Cardiac muscle cell (in vitro differentiated cells and primary cell): ENCODE results near the gene PNPO. TPM values are rescaled to one million over a fixed set of nuclear protein-coding genes. Genes with fewer than 3 reads are reported as not detected.
"Not testable (repeated sequence)": the region's sequence is repeated elsewhere in the genome, so short reads cannot be mapped to it uniquely, and the experiment has no call there.

Source experiments
- DNase-seq, 2 donors: peaks; one replicate each; pipeline versions ENCODE4 v3.0.0 to v3.0.0-alpha.2; 2010 to 2017; ENCODE audit warnings: low read depth in 1 of 2, low spot score in 1 of 2
- H3K27ac ChIP-seq: fragments of 200-600 bp; sonication (generic); 2 replicates; pipeline ENCODE4 v1.5.1; 2016
- H3K27me3 ChIP-seq: fragments of 200-600 bp; sonication (generic); 2 replicates; pipeline ENCODE4 v1.6.0; 2016; ENCODE audit warnings: control low read depth
- H3K36me3 ChIP-seq: fragments of 200-600 bp; sonication (generic); 2 replicates; pipeline ENCODE4 v1.5.1; 2016; ENCODE audit warnings: control low read depth
- H3K4me1 ChIP-seq: fragments of 200-600 bp; sonication (generic); 2 replicates; pipeline ENCODE4 v1.8.1; 2017; ENCODE audit warnings: low read depth, mild to moderate bottlenecking, mixed run types
- H3K4me3 ChIP-seq: fragments of 200-600 bp; sonication (generic); 2 replicates; pipeline ENCODE4 v1.5.1; 2016; ENCODE audit warnings: mild to moderate bottlenecking
- H3K9me3 ChIP-seq: fragments of 200-600 bp; sonication (generic); 2 replicates; pipeline ENCODE4 v1.5.1; 2017; ENCODE audit warnings: low read depth, mild to moderate bottlenecking, control low read depth
- CTCF ChIP-seq: IDR thresholded peaks from 2 replicates; pipeline ENCODE4 v1.5.1; 2012; ENCODE audit warnings: low read depth, mild to moderate bottlenecking, low read length
- polyA plus RNA-seq: library from polyadenylated mRNA; unstranded; fragments of >200 nt; fragmentation: Nextera tagmentation; extraction: Ambion mirVana; gene quantifications from 2 replicates; pipeline ENCODE4 v1.2.1, GENCODE V29; 2016
- total RNA-seq: library from RNA; depleted of rRNA; stranded (reverse); fragments of >200 nt; gene quantifications from 2 replicates; pipeline ENCODE4 v1.2.3, GENCODE V29; 2016

The PNPO gene
- total and polyA plus RNA-seq, 2 experiments from 2014 or later = 11.7 to 12.9 TPM

- Histone ChIP-seq H3K4me3 (no peak overlapping the region), H3K4me1 (no peaks in the 10 kb centered on the region), H3K9me3 (no peaks in the 10 kb centered on the region), H3K36me3 (peaks cover 23% of the 10 kb centered on the region), H3K27ac (no peak overlapping the region), H3K27me3 (no peaks in the 10 kb centered on the region)
- no peak for DNase-seq
- no peak for TF ChIP-seq CTCF
Measured at GRCh38 chr17:47929218-47930000, 12.0 kb upstream of the PNPO start.

GRCh38 chr17:47931848-47932247 lies 9.5 kb upstream of the PNPO start:
- H3K27me3 ChIP-seq = no peaks in the 10 kb centered on the region
- DNase-seq = no peak
- TF ChIP-seq CTCF = no peak

GRCh38 chr17:47934856-47935255 lies 6.5 kb upstream of the PNPO start:
- H3K9me3 ChIP-seq = no peaks in the 10 kb centered on the region
- TF ChIP-seq CTCF = no peak

More at GRCh38 chr17:47931848-47932247, 9.5 kb upstream of the PNPO start:
- no peaks in the 10 kb centered on the region for H3K4me1 ChIP-seq
- peaks cover 6% of the 10 kb centered on the region for H3K36me3 ChIP-seq
- H3K9me3 ChIP-seq = no peaks in the 10 kb centered on the region
- H3K27ac ChIP-seq = no peak overlapping the region
- H3K4me3 ChIP-seq = no peak overlapping the region

GRCh38 chr17:47935468-47935867 lies 5.9 kb upstream of the PNPO start:
- H3K4me3 ChIP-seq, H3K36me3 ChIP-seq, H3K4me1 ChIP-seq, H3K27me3 ChIP-seq, H3K9me3 ChIP-seq, DNase-seq, H3K27ac ChIP-seq: not testable (repeated sequence)

More at GRCh38 chr17:47934856-47935255, 6.5 kb upstream of the PNPO start:
- no peak overlapping the region for H3K27ac ChIP-seq
- no peaks in the 10 kb centered on the region for H3K27me3 ChIP-seq
- no peak overlapping the region for H3K4me3 ChIP-seq
- DNase-seq = no peak
- no peaks in the 10 kb centered on the region for H3K36me3 ChIP-seq
- H3K4me1 ChIP-seq = no peaks in the 10 kb centered on the region

GRCh38 chr17:47935961-47936360 lies 5.4 kb upstream of the PNPO start:
- Histone ChIP-seq H3K36me3 (no peaks in the 10 kb centered on the region), H3K4me3 (no peak overlapping the region), H3K27me3 (no peaks in the 10 kb centered on the region), H3K27ac (no peak overlapping the region), H3K9me3 (no peaks in the 10 kb centered on the region), H3K4me1 (no peaks in the 10 kb centered on the region)
- no peak for TF ChIP-seq CTCF
- DNase-seq = peak in 1 of 2 donors; percentile 72

GRCh38 chr17:47937941-47938340 lies 3.4 kb upstream of the PNPO start:
- Histone ChIP-seq H3K9me3 (no peaks in the 10 kb centered on the region), H3K4me1 (no peaks in the 10 kb centered on the region), H3K27me3 (no peaks in the 10 kb centered on the region), H3K4me3 (no peak overlapping the region), H3K27ac (no peak overlapping the region), H3K36me3 (no peaks in the 10 kb centered on the region)
- no peak for DNase-seq
- TF ChIP-seq CTCF = no peak
